ENCODE results near the gene CYBB.

The CYBB gene

DNA sequence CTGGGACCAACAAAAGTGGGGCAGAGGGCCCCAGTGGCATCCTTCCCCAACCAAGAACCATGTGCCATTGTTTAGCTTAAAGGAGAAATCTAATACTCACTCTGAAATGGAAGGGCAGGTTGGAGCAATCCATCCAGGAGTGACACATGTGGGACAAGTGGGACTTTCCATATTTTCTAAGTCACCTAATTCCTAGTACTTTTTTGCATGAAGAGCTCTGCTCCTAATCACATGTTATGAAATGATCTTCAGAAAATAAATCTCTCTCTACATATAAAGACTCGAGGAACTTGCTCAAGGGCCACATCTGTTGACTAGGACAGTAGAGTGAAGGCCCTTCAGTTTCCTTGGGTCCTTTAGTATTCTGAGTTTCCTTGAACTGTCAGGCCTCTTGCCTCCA is 2.5 kb downstream of the CYBB start:
- DNase-seq (ENCODE audit: low read depth in 2 of 2), result no peak
- no peak overlapping the region for H3K4me3 ChIP-seq (replicated peaks in 1 of 2; ENCODE audit: low read depth in 2 of 2, low read length in 2 of 2)
- TF ChIP-seq, protein P1, sequence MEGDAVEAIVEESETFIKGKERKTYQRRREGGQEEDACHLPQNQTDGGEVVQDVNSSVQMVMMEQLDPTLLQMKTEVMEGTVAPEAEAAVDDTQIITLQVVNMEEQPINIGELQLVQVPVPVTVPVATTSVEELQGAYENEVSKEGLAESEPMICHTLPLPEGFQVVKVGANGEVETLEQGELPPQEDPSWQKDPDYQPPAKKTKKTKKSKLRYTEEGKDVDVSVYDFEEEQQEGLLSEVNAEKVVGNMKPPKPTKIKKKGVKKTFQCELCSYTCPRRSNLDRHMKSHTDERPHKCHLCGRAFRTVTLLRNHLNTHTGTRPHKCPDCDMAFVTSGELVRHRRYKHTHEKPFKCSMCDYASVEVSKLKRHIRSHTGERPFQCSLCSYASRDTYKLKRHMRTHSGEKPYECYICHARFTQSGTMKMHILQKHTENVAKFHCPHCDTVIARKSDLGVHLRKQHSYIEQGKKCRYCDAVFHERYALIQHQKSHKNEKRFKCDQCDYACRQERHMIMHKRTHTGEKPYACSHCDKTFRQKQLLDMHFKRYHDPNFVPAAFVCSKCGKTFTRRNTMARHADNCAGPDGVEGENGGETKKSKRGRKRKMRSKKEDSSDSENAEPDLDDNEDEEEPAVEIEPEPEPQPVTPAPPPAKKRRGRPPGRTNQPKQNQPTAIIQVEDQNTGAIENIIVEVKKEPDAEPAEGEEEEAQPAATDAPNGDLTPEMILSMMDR (IDR thresholded peaks at IDR 0.05; ENCODE audit: low read depth, low read length), result no peak

DNA sequence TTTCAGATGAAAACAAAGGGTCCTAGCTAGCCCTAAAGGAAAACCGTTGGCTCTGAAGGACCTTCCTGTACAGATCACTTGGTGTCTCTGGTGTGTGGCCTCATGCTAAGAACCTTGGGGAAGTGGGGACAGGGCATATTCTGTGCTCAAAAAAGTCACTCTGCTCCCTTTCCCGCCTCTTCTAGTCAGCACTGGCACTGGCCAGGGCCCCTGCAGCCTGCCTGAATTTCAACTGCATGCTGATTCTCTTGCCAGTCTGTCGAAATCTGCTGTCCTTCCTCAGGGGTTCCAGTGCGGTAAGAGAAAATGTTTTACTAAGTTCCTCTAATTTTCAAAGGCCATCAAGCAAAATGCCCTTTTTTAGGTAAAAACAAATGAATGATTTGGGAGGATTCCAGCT is 3.4 kb downstream of the CYBB start:
- H3K4me3 ChIP-seq (replicated peaks in 1 of 2; ENCODE audit: low read depth in 2 of 2, low read length in 2 of 2), result no peak overlapping the region
- no peak for DNase-seq (ENCODE audit: low read depth in 2 of 2)
- TF ChIP-seq, protein P1 (IDR thresholded peaks at IDR 0.05; ENCODE audit: low read depth, low read length), result no peak

DNA sequence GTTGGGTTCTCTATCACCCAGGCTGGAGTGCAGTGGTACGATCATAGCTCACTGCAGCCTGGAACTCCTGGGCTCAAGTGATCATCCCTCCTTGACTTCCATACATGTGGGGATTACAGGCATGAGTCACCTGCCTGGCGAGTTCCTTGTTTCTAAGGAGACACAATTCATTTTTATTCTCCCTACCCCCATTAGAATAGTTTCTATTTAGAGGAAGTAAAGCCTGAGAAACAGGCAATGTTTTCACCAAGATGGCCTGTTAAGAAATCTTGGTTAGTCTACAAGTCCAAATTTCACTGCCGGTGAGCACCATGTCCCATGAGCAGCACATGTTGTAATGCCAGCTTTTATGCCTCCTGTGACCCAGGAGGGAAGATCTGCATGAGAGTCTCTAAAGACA is 5.7 kb downstream of the CYBB start:
- TF ChIP-seq, protein P1 (IDR thresholded peaks at IDR 0.05; ENCODE audit: low read depth, low read length), result no peak
- H3K4me3 ChIP-seq (replicated peaks in 1 of 2; ENCODE audit: low read depth in 2 of 2, low read length in 2 of 2), result no peak overlapping the region
- peak in 1 of 2 donors; percentile 1 for DNase-seq (ENCODE audit: low read depth in 2 of 2)

DNA sequence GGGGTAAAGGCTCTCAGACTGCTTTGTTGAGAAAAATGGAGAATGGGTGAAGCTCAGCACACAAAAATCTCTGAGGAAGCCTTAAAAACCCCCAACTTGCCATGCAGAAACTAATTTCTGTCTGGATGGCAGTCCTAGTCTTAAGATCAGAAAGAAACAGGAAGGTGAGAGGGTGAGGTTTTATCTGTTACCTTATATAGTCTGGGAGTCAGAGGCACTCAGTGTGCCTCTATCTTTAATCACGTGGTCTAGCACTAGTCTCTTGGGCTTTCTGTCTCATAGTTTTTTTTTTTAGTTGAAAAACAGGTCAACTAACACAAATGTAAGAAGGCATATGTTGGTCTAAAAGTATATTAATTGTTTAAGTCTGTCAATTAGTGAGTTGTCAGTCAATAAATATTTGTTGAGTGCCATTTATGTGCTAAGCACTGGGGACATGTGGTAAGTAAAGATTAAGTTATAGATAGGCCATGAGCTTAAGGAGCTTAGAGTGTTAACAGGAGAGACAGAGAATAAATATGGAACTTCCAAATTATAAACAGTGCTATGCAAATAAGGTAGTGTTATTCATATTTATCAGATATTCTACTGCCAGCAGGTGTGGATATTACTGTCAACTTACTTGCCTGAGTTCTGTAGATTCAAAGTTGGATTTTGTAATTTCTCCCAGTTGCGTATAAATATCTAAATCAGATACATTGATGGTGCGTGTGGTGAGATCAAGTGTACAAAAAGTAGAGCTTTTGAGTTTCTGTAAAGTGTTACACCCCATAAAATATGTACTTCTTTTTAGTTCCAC is 7.0 kb downstream of the CYBB start:
- no peak overlapping the region for H3K4me3 ChIP-seq (replicated peaks in 1 of 2; ENCODE audit: low read depth in 2 of 2, low read length in 2 of 2)
- DNase-seq (ENCODE audit: low read depth in 2 of 2), result no peak
- TF ChIP-seq, protein P1 (IDR thresholded peaks at IDR 0.05; ENCODE audit: low read depth, low read length), result no peak

DNA sequence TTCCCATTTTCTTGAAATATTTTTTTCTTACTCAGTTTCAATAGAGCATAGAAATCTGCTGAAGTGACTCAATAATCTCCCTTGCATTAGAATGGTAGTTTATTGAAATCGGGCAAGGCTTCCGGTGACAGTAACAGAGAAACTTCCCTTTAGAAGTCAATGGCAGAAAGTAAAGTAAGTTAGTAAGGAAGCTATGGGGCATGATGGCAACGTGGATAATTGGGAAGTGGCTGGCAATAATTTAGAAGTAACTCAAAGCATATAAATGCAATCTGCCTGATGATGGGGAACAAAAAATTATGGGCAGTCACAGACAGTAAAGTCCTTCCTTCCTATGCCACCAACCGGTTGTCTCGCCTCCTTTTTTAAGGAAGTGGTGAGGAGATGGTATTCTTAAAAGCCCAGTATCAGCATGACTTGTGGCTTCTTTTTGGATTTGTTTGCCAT is 7.6 kb downstream of the CYBB start:
- no peak overlapping the region for H3K4me3 ChIP-seq (replicated peaks in 1 of 2; ENCODE audit: low read depth in 2 of 2, low read length in 2 of 2)
- no peak for DNase-seq (ENCODE audit: low read depth in 2 of 2)
- TF ChIP-seq, protein P1 (IDR thresholded peaks at IDR 0.05; ENCODE audit: low read depth, low read length), result no peak

DNA sequence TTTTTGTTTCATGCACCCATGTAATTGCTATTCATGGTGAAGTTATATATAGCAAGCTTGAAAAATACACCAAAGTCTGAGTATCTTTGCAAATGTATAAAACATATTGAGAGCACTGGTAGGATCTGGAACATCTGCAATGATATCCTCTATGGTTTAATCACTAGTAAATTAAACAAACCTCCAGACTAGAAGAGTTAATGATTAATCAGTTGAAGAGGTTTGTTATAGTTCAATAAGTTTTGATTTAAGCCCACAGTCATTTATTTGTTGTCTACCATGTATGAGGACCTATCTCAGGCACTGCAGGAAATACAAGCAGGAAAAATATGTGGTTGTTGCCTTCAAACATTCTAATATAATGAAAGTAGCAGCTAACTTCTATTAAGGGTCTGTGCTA is 16.5 kb downstream of the CYBB start:
- H3K4me3 ChIP-seq (replicated peaks in 1 of 2; ENCODE audit: low read depth in 2 of 2, low read length in 2 of 2), result no peak overlapping the region
- TF ChIP-seq, protein P1 (IDR thresholded peaks at IDR 0.05; ENCODE audit: low read depth, low read length), result no peak
- no peak for DNase-seq (ENCODE audit: low read depth in 2 of 2)
